D341Med (cell line): ENCODE measurements around the gene MTA3.
"Not testable (repeated sequence)": the region's sequence is repeated elsewhere in the genome, so short reads cannot be mapped to it uniquely, and the experiment has no call there.

ENCODE experiments used
- DNase-seq: peaks from one replicate; pipeline ENCODE4 v3.0.0; 2012; ENCODE audit warnings: low spot score

The MTA3 gene

GRCh38 chr2:42663106-42663780 is 94.8 kb downstream of the MTA3 start:
- peak; percentile 86 for DNase-seq

DNA sequence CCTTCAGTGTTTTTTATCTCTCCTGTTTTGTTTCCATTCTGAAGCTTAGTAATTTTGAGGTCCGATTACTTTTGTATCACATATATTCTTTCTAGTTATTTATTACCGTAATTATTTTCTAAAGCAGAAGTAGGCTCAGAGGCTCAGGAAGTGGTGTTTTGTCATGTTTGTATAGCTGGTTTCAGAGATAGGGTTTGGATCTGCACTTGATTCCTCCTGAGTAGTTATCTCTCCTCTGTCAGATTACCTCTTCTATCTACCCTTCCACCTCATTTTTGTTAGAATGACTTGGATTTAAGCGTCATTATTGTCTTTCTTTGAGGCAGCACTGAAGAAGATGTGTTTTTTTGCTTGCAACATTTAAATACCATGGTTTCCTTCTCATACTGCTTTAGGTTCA is 95.4 kb downstream of the MTA3 start:
- DNase-seq = no peak

- DNase-seq = no peak
Measured at GRCh38 chr2:42673989-42674579, 105.7 kb downstream of the MTA3 start.

GRCh38 chr2:42675815-42676214 is 107.4 kb downstream of the MTA3 start:
- no peak for DNase-seq

GRCh38 chr2:42685303-42685702 is 116.9 kb downstream of the MTA3 start:
- DNase-seq = no peak

DNA sequence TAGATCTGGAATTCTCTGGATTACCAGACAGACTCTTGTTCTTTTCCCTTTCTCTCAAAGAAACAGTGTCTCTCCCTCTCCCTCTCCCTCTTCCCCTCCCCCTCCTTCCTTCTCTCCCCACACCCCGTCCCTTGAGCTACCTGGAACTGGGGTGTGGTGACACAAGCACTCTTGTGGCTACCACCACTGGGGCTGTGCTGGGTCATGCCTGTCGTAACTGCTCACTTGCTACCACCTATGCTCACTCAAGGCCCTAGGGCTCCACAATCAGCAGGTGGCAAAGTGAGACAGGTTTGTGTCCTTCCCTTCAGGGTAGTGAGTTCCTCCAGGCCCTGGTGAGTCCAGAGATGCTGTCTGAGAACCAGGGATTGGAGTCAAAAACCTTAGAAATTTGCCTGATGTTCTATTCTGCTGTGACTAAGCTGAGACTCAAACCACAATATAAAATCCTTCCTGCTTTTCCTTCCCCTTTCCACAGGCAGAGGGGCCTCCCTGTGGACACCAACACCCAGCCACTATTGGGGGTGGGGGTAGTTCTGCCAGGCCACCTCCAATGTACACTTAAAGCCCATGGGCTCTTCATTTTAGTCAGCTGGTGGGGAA is 124.7 kb downstream of the MTA3 start:
- DNase-seq = no peak

- DNase-seq = no peak
Measured at GRCh38 chr2:42693688-42694479, 125.5 kb downstream of the MTA3 start.

DNA sequence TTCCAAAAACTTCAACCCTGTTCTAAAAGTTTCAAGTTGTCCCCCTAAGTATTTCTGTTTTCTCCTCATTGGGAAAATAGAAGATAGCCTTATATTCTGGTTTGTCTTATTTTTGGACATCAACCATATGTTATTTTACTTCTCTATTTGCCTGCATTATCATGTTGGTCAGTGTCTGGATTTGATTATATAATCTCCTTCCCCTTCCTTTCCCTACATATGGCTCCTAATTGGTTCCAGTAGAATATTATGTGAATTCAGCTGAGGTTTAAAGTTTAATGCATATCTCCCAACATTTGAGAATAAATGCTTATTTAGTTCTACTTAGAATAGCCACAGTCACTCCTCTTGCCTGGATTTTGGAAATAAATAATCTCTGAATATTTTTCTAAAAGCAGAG is 128.6 kb downstream of the MTA3 start:
- DNase-seq = no peak

DNA sequence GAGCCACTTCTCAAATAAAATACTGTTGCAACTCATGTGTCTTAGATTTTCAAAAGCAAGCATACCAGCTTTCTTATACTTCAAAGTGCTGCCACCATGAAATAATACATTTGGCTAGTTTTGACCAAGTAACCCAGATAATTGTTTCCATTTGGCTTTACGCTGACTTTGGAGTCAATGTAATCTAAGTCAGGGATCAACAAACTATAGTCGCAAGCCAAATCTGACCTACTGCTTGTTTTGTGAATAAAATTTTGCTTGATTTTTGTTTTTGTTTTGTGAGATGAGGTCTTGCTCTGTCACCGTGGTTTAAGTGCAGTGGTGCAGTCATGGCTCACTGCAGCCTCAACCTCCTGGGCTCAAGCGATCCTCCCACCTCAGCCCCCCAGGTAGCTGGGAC is 130.5 kb downstream of the MTA3 start:
- DNase-seq = no peak

DNA sequence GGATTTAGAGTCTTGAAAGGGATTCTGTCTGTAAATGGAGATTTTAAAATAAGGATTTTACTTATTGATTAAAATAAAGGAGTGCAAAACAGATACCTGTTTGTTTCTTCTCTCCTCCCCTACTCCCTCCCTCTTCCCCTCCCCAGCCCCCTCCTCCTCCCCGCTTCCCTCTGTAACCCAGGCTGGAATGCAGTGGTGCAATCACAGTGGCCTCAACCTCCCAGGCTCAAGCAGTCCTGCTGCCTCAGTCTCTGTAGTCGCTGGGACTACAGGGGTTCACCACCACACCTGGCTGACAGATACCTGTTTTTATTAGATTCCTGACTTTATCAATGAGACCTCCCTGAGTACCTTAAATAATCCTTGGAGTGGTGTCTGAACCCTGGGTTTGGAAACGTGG is 138.4 kb downstream of the MTA3 start:
- no peak for DNase-seq

DNA sequence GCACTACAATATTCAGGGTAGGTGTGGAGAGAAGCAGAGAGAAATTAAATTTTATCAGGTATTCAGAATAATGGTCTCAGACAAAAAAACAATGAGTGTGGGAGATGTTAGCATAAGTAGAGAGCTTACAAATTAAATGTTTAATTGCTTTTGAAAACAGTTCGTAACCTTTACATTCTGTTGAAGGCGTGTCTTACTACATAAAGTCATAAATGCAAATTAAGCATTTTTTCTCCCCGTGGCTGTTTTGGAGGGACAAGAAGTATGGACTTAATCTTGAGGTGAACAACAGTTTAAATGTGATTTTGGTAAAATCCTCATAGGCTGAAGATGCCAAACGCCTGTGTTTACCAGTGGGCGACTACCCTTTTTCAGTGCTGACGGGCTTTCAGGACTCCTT is 139.7 kb downstream of the MTA3 start:
- DNase-seq = no peak

DNA sequence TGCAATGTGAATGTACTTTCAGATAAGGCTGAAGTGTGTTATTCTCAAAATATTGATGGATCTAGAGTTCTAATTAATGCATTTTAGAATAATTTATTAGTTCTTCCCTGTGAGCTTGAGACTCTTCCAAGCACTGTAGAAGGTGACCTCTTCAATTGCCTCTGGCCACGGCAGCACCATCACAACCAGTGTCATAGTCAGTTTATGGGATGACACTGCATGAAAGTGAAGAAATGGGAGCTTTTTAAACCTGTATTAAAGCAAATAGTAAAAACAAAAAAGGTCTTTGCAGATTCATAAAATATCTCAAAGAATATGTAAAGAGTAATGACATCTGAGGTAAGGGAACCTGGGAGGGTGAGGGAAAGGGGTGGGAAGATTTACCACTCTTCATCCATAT is 143.5 kb downstream of the MTA3 start:
- no peak for DNase-seq

DNA sequence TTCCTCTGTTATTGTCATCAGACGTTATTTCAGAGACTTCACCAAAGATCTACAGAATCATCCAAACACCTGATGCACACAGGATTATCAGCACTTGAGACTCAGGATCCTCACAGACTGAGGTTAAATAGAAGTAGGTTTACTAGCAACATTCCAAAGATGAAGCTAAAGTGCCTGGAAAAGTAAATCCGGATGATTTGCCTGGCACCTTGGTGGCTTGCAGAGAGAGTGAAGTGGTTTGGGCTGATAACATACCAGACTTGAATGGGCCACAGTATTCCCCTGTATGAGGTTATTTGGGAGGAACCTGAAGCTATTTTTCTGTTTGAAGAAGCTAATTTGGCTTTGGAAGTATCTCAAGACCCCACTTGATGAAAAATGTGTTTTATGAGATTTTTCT is 144.5 kb downstream of the MTA3 start:
- DNase-seq = no peak

GRCh38 chr2:42713920-42714319 is 145.5 kb downstream of the MTA3 start:
- no peak for DNase-seq

DNA sequence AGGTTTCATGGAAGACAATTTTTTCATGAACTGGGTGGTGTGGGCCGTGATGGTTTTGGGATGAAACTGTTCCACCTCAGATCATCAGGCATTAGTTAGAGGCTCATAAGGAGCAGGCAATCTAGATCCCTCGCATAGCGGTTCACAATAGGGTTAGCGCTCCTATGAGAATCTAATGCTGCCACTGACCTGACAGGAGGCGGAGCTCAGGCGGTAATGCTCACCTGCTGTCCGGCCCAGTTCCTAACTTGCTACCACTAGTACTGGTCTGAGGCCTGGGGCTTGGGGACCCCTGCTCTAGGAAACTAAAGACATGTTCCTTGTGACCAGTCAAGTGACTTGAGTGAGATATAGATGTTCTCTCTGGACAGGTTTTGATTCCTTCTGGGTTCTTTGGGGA is 146.3 kb downstream of the MTA3 start:
- DNase-seq = no peak

DNA sequence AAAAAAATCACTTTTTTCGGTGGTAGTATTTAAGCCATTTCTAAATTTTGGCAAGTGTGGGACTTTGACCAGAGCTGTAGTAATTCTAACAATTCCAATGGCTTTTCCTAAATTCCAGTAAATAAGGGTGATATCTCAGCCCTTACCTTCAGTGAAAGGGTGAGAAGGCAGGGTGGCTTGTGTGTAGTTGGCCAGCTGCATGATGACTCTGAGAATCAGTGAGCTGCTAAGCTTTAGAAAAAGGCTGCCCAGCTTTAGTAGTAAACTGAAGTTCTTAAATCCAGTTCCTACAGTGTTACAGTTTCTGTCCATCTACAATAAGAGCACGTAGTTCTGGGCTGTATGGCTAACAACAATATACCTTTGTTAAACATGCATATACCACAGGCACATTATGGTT is 153.5 kb downstream of the MTA3 start:
- DNase-seq = no peak

DNA sequence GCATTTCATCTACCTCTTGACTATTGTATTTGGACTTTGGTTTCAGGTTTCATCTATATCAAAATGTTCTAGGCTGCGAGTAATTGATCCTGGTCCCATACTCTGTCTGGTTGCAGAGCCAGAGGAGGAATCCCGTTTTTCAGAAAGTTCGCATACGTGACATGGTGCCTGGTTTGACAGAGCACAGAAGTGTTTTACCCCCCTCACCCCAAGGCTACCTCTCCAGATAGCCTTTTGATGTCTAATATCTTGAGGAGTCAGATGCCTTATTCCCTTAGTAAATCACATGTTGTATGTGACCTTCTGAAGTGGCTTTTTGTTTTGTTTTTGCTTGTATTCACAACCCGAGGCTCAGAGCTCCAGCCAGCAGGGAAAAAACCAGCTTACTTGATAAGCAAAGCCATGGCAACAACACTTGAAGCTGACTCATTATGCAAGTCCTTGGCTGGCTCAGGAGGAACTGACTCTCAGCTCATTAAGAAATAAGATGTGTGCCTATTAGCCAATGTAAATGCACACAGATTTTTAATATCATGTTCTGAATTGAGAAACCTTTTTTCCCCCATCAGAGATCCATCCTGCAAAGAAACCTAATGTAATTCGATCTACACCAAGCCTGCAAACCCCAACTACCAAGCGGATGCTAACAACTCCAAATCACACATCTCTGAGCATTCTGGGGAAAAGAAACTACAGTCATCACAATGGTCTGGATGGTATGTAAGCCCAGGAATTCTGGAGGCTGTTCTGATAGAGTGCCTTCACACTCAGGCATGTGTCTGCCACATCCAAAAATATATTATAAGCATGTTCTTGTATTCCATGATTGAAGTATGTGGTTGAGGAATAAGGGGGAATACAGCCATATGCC is 154.1 kb downstream of the MTA3 start:
- no peak for DNase-seq

- DNase-seq = no peak
Measured at GRCh38 chr2:42723465-42723864, 155.0 kb downstream of the MTA3 start.

- DNase-seq = no peak
Measured at GRCh38 chr2:42724886-42725285, 156.5 kb downstream of the MTA3 start.

- DNase-seq = no peak
Measured at GRCh38 chr2:42725657-42726056, 157.2 kb downstream of the MTA3 start.

DNA sequence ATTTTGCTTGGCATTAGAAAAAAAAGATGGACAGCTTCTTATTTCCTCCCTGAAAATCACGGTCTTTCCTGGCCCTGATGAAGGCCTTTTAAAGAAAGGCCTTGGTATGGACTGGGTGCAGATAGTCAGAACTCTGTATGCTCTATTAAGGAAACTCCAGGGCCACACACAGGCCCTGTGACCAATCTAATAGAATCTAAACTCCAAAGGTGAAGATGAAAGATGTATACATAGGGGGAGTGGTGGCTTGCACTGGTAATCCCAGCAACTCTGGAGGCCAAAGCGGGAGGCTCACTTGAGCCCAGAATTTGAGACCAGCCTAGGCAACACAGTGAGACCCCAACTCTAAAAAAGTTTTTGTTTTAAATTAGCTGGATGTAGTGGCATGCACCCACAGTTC is 158.2 kb downstream of the MTA3 start:
- no peak for DNase-seq

GRCh38 chr2:42731316-42731715 is 162.9 kb downstream of the MTA3 start:
- DNase-seq = not testable (repeated sequence)
